Left hindlimb (tissue), 1 donor: ENCODE measurements around the gene STRIP2.
"Not testable (repeated sequence)": the region's sequence is repeated elsewhere in the genome, so short reads cannot be mapped to it uniquely, and the experiment has no call there.

Source experiments
- DNase-seq: peaks from one replicate; pipeline ENCODE4 v3.0.0-alpha.2; 2018

The STRIP2 gene

DNA sequence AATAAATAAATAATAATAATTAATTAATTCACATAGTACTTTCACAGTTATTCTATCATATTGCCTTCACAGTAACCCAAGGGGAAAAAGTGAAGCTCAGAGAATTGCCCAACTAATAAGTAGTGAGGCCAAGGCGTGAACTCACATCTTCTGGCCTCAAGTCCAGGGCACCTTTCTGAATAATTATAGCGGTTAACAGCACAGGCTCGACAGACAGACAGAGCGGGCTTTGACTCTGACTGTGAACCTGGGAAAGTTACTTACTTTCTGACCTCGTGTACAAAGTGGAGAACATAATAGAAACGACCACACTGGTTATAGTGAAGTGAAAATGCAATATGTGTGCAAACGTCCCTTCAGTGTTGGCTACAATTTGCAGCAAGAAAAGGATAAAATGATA, 62.4 kb downstream of the STRIP2 start:
- DNase-seq, result no peak

DNA sequence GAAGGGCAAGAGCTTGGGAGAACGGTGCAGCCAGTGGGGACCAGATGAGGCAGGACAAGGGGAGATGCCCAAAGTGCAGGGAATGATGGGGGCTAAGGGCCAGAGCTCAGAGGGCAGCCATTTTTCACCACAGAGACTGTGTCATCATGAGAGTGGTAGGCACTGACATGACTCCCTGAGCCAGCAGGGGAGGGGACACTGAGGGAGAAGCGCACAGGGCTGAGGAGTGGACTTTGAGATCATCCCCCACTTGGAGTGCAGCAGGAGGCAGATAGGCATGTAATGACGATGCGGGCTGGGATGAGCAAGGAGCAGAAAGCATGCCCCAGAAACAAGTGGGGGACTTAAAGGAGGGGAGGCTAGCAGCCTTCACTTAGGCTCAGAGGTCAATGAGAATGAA, 62.9 kb downstream of the STRIP2 start:
- no peak for DNase-seq

DNA sequence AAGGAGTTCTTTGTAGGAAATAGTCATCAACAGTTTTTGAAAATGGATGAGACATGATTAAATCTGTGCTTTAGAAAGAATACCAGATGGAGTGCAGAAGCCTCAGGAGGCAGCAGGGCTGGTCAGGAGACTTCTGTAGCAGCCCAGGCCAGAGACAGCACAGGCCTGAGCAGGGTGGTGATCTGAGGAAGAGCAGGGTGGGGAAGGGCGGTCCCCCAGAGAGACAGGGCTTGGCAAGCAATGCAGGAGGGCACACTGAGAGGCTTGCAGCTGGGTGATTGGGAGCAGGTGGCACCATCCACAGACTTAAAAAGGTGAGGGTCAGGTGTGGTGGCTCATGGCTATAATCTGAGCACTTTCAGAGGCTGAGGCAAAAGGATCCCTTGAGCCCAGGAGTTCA, 63.8 kb downstream of the STRIP2 start:
- no peak for DNase-seq

DNA sequence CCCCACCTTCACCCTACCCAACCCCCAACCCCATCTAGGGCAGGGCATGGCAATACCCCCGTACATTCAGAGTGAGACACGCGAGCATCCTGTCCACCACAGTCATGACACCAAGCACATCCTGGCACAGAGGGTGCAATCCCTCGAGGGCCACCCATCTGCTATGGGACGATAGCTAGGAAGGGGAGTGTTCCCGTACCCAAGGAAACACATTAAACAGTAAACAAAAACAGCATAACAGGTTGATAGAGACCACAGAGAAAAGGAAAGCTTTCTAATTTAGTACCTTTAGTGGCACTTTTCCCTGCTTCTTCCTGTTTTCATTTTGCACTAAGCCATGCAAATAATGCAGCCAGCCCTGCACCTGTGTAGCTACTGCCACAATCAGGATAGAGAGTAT, 65.8 kb downstream of the STRIP2 start:
- no peak for DNase-seq

DNA sequence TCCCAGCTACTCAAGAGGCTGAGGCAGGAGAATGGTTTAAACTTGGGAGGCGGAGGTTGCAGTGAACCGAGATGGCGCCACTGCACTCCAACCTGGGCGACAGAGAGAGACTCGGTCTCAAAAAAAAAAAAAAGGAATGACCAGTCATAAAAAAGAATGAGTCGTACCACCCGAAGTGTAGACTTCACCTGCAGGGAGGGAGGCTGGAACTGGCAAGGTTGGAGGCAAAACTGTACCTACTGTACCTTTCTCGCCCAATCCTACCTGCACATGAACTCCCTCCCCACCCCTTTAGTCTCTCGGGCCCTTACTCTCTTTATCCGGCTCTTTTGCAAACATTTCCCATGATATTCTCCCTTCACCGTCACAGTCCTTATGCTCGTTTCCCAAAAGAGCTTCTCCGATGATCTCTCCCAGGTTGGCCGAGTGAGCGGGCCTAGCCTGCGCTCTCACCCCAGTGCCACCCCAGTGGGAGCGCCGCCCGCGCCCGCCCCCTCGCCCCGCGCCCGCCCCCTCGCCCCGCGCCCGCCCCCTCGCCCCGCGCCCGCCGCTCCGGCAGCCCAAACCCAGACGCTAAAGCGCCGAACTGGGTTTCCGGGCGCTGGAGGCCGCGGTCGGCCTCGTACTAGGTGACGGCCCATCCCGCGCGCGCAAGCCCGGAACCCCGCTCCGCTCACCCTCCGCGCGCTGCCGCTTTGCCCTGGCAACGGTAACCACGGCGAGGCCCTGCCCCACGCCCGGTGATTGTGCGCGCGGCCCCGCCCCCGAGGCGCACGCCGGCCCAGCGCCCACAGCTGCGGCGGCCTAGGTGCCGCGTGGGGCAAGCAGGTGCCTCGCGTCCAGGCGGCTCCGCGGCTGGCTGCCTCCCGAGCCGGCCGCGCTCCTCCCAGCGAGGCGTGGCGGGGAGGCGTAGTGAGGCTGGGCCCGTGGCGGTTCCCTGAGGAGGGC, 67.8 kb downstream of the STRIP2 start, which contains the start of gene SMKR1:
SMKR1 (plus strand) TSS at position 772 of the 948 bp plus-strand sequence. CDS start 294 bp downstream, outside the sequence.
- DNase-seq, result peak; percentile 63

DNA sequence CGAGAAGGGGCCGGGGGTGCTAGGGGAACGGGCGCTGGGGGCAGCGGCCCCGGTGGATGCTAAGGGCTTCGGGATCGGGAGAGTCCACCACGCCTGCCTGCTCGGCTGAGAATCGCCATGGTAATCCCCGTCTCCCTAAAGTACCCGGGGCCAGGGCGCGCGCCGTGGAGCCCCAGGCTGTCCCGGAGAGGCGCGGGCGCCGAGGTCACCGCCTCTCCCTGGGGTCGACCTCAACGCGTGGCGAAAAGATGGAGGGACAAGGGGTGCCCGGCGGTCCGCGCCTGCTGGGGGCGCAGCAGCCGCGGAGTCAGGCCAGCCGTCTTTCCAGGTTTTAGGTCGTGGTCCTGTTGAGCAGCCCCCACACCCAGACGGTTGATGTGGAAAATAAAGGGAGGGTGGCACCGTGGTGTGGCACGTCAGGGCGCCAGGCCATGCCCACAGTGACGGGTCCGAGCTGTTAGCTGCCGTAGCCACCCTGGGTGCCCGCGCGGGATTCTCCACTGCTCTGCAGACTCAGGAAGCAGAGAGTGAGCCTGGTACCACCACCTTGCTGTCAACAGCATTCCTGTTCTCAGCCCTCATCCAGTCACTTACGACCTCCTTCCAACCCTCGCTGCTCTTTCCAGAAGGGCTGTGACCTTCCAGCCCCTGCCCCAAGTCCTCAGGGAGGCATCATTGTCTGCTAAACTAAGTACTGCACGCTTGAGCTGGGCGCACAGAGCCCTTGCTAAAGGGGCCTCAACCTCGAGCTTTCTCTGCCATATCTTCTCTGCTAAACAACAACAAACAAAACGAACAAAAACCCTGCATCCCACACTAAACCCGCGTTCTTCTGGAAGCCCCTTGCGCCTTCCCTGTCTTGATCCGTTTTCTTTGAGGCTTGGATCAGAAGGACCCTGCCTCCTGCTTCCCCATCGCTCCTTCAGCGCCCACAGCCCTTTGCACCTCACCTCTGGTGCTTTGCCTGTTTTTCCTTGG, 68.8 kb downstream of the STRIP2 start:
- DNase-seq, result no peak

DNA sequence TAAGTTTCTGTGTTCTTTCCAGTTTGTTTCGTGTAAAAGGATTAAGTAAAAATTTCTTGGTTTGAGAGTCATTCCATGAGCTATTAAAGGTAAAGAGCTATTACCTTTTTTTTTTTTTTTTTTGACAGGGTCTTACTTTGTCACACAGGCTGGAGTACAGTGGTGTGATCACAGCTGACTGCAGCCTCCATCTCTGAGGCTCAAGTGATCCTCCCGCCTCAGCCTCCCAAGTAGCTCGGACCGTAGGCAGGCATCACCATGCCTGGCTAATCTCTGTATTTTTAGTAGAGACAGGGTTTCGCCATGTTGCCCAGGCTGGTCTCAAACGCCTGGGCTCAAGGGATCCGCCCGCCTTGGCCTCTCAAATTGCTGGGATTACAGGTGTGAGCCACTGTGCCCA, 69.5 kb downstream of the STRIP2 start:
- DNase-seq, result no peak

DNA sequence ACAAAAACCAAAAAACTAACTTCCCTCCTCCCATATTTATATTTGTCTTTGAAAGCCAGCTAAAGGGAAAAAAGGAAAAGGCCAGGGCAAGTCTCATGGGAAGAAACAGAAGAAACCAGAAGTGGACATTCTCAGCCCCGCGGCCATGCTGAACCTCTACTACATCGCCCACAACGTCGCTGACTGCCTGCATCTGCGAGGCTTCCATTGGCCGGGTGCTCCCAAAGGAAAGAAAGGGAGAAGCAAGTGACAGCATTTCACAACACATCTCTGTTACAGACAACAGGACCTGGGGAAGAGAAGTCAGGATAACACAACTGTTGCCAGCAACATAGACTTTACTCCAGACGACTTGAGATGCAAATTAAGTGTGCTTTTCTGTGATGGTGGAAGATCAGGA, 78.0 kb downstream of the STRIP2 start:
- no peak for DNase-seq

DNA sequence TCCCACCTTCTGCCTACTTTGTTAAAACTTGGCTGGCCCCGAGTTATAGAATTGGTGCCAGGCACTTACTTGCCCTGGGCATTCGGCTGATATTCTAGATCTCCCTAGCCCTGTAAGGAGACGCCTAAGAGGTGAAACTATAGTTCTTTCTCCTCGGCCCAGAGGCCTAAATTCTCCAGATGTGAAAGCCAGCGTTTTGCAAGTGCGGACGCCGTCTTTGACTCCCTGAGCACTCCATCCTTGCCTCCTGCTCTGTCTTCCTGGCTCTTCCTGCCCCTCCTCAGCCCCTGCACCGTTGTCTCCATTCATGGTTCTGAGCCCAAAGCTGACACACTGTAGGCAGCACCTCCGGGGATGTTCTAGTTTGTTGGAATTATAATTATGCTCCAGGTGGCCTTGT, 79.3 kb downstream of the STRIP2 start:
- DNase-seq, result no peak

DNA sequence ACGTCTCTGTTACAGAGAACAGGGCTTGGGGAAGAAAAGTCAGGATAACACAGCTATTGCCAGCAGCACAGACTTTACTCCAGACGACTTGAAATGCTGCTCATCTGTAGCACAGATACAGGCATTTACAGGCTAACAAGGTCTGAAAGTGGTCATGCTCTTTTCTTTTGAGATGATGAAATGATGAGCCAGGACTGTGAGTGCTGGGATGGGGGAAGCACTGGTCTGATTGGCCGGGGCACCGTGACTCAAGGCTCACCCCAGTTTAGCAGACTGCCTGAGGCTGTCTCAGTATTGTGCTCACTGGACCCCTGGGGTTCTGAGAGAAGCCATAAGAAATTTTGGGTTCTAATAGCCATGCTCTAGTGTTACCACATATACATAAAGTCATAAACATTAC, 80.5 kb downstream of the STRIP2 start:
- no peak for DNase-seq

DNA sequence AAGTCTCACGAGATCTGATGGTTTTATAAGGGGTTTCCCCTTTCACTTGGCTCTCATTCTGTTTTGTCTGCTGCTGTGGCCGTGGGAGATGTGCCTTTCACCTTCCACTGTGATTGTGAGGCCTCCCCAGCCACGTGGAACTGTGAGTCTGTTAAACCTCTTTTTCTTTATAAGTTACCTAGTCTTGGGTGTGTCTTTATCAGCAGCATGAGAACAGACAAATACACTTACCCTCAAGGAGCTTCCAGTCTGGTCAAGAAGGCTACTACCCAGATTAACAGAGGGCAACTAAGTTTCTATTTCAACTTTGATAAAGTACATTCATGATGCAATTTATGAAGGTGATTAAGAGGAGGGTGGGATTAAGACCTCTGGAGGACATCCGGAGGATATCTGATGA, 81.1 kb downstream of the STRIP2 start:
- no peak for DNase-seq

DNA sequence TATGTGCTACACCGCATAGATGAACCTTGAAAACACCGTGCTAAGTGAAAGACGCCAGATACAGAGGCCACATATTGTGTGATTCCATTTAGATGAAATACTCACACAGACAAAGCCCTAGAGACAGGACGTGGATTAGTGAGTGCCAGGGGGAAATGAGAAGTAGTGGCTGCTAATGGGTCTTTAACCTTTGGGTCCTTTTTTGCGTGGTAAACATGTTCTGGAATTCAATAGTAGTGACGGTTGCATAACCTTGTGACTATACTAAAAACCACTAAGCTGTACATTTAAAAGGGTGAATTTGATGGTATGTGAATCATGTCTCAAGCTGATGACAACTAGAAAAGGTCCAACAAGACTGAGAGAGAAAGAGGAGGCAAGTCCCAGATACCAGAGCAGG, 83.7 kb downstream of the STRIP2 start:
- no peak for DNase-seq

DNA sequence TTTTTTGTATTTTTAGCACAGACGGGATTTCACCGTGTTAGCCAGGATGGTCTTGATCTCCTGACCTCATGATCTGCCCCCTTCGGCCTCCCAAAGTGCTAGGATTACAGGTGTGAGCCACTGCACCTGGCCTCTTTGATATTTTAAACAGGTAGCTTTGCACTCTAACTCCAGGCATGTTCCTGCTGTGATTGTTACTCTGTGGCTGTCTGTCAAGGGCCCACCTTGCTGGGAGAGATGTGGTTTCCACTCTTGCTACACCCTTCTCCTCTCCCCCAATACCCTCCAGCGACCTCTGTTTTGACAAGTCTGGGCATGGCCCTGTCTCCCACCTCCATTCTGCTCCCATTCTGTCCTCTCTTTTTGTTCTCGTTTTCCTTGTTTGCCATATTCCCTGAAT, 85.2 kb downstream of the STRIP2 start:
- DNase-seq, result no peak

DNA sequence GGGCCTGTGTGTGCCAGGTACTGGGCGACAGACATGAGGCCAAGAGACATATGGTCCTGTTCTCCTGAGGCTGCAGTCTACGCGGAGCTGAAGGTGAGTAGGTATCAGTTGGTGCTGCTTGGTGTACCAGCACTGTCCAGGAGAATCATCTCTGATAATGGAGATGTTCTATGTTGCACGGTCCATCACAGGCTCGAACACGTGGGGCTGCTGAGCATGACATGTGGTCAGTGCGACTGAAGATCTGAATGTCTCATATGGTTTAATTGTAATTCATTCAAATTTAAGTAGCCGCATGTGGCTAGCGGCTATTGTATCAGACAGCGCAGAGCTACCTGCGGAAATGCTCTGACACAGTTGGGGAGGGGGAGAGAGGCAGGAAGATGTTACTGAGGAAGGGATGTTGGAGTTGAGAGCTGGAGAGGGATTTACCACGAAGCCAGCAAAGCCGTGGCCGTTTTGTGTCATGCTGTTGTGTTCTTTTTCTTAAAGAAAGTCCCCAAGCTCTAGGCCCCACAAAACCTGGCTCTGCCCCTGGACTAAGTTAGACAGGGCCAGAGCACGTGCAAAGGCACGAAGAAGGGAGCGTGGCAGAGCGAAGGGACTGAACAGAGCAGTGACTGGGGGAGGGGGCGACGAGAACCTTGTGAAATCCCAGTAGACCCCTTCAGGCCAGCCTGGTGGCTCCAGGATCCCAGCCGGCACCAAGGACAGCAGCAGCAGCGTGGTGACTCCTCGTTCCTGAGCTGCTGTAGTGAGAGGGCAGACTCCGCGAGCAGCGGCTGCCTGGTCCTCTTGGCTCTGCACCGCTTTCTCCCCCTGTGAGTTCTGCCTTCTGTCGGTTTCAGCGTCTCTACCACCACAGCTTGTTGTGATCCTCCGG, 88.1 kb downstream of the STRIP2 start:
- no peak for DNase-seq

DNA sequence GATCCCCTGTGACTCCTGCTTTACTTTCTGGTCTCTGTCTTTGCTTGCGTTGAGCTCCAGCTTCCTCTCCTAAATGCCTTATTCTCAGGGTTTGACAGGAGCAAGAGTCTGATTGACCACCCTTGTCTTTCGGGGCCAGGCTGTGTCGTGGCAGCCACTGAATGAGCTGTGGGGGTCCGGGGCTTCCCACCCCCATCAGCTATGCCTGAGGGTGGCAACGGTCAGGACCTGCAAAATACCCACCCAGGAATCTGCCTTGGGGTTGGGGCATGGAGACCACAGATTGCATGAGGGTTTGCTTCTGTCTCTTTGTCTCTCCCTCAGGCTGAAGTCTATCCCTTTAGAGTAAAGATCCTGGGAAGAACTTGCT, 88.7 kb downstream of the STRIP2 start:
- DNase-seq, result no peak

DNA sequence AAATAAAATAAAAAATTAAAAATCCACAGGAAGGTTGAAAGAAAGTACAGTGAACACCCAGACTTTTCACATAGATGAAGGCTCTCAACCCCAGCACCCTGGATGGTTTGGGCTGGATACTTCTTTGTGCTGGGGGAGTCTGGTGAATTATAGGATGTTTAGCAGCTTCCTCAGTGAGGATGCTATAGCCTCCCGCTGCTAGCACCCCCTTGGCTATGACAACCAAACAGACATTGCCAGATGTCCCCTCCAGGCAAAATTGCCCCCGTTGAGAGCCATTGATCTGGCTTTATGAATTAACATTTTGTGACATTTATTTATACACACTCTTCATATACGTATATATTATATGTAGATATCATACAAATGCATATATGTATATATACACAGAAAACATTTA, 89.7 kb downstream of the STRIP2 start:
- no peak for DNase-seq

DNA sequence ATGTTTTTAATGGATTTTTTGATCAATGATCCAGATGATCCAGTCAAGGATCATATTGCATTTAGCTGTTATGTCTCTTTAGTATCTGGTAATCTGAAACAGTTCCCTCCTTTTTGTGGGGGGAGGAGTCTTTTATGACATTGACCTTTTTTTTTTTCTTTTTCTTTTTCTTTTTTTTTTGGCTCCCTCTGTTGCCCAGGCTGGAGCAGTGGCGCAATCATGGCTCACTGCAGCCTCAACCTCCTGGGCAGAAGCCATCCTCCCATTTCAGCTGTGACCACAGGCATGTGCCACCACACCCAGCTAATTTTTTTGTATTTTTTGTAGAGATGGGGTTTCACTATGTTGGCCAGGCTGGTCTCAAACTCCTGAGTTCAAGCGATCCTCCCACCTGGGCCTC, 90.2 kb downstream of the STRIP2 start:
- not testable (repeated sequence) for DNase-seq

DNA sequence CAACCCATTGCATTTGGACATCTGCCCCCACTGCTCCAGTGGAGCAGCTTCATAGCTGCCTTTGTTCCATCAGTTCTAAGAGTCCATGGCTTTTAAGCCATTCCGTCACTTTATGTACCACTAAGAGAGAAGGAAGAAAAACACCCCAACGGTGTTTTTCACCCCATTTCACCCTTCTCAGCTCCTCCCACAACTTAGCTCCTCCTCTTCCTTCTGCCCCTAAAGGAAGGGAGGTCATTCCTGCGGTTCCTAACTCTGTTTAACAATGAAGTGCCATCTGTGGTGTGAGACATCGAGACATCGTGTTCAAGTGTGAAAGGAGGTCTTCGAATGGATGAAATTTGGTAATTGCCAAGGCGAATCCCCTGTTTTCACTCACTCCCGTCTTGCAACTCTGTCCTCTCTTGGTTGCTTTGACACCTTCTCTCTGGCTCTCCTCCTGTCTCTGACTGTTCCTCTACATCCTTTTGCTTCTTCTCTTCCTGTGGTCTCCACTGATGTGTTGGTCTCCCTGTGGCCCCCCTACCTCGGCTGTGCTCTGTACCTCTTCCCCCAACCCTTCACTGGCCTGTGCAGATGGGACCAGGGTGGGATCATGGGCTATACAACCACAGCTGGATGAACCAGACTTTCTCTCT, 91.1 kb downstream of the STRIP2 start:
- no peak for DNase-seq

DNA sequence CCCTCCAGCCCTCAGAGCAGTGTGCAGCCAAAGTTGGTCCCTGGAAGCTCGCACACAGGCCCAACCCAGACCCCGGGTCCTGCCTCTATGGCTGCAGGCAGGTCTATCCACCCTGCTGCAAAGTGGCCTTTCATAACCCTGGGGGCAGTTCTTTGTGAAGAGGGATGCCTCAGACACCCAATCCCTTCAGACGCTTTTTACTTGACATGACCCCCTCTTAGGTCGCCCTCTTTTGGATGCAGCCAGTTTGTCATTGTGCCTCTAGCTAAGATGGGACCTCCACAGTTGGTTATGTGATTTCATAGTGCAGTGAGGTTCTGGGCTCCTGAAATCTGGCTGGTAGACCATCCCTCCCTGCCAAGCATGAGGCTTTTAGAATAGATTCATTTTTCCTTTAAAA, 95.4 kb downstream of the STRIP2 start:
- DNase-seq, result no peak

DNA sequence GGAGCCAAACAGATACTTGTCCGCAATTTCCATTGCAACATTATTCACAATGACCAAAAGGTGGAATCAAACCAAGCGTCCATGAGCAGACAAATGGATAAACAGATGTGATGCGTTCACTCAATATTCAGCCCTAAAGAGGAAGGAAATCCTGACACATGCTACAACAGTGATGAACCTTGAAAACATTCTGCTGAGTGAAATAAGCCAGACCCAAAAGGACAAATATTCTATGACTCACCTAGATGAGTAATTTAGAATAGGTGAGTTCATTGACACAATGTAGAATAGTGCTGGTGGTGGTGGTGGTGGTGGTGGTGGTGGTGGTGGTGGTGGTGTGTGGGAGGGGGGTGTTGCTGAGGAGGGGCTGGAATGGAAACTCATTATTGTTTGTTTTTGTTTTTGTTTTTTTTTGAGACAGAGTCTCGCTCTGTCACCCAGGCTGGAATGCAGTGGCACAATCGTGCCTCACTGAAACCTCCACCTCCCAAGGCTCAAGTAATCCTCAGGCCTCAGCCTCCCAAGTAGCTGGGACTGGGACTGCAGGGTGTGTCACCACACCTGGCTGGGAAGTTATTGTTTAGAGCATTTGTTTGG, 96.7 kb downstream of the STRIP2 start:
- no peak for DNase-seq

DNA sequence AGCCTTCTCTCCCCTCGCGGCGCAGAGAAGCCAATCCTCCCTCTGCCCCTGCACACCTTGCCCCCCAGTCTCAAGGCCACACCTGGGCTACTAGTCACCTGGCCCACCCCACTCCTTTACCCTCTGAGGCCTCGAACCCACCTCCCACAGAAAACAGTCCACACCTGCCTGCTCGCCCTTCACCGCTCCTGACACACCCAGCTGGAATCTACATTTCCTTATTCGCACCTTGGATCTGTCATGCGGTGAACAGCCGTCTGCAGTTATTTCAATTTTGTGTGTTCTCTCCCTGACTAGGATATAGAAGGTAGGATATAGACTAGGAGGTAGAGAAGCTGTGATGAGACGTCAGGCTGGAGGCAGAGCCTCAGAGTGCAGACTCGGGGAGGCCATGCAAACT, 97.5 kb downstream of the STRIP2 start:
- no peak for DNase-seq

DNA sequence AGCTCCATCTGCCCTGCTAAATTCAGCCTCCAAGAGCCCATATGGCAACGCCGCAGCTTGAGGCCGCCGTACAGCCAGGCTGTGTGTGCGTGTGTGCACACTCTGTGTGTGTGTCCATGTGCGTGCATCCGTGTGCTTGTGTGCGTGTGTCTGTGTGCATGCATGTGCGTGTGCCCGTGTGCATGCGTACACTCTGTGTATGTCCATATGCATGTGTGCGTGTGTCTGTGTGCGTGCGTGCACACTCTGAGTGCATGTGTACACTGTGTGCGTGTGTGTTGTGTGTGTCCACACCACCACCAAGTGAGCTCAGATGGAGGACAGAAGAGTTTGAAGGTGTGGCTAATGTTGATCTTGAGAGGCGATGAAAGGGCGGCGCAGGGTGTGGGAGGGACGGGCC, 98.1 kb downstream of the STRIP2 start:
- DNase-seq, result no peak
